HEK293 (cell line): ENCODE results near the gene FAM168B.

Source experiments
- CTCF ChIA-PET: fragments of 350-600 bp; formaldehyde crosslinking; extraction: SDS; loops from one replicate; lab custom pipeline; 2021; ENCODE audit warnings: antibody characterized with exemption; lab: Yijun Ruan, JAX
- POLR2A ChIA-PET: fragments of 300-600 bp; formaldehyde crosslinking; extraction: SDS; loops from one replicate; lab custom pipeline; 2020; ENCODE audit warnings: antibody characterized with exemption, inconsistent platforms; lab: Yijun Ruan, JAX
- H3K27ac ChIP-seq: fragments of 200-500 bp; sonication (Bioruptor generic); 2 replicates; pipeline ENCODE4 v1.5.1; 2014; ENCODE audit warnings: low read depth, low read length, control low read depth, inconsistent platforms; ENCODE audit errors: extremely low read depth
- H3K36me3 ChIP-seq, 2 experiments: fragments of 200-500 bp in 1 of 2; sonication (Bioruptor generic) in 1 of 2; 1 replicate in 1 of 2; 2 replicates in 1 of 2; pipeline ENCODE4 v1.5.1; 2014 to 2017; ENCODE audit warnings: inconsistent platforms in 2 of 2, low read length in 2 of 2; ENCODE audit not compliant: control insufficient read depth in 2 of 2, insufficient read depth in 1 of 2
- H3K4me1 ChIP-seq: fragments of 200-500 bp; sonication (Bioruptor generic); 2 replicates; pipeline ENCODE4 v1.5.1; 2014; ENCODE audit warnings: mild to moderate bottlenecking, low read length, inconsistent platforms; ENCODE audit not compliant: control insufficient read depth, insufficient read depth
- H3K4me3 ChIP-seq: 2 replicates; pipeline ENCODE4 v1.5.1; 2011; ENCODE audit warnings: low read depth, mild to moderate bottlenecking, control low read depth, low read length, moderate library complexity
- H3K9me3 ChIP-seq: fragments of 200-500 bp; sonication (Bioruptor generic); 2 replicates; pipeline ENCODE4 v1.5.1; 2014; ENCODE audit warnings: low read depth, low read length, inconsistent platforms; ENCODE audit not compliant: control insufficient read depth, insufficient read depth
- ELK4 ChIP-seq: IDR thresholded peaks from 2 replicates; pipeline ENCODE4 v1.6.1; 2011; ENCODE audit warnings: mild to moderate bottlenecking, low read depth, low read length, borderline replicate concordance
- HOXD13 ChIP-seq: sonication (generic); formaldehyde crosslinking; IDR thresholded peaks from 2 replicates; pipeline ENCODE4 v1.8.0; 2022; ENCODE audit warnings: missing genetic modification reagents, borderline replicate concordance
- PATZ1 ChIP-seq: fragments of 450-650 bp; formaldehyde crosslinking; IDR thresholded peaks from 2 replicates; pipeline ENCODE4 v1.5.1; 2016; ENCODE audit warnings: missing biosample characterization, missing genetic modification characterization
- PRDM1 ChIP-seq: fragments of 450-650 bp; formaldehyde crosslinking; IDR thresholded peaks from 2 replicates; pipeline ENCODE4; 2016; ENCODE audit warnings: missing biosample characterization, missing genetic modification characterization
- PRDM6 ChIP-seq: fragments of 450-650 bp; formaldehyde crosslinking; IDR thresholded peaks from 2 replicates; pipeline ENCODE4 v1.5.1; 2017; ENCODE audit warnings: missing biosample characterization, missing genetic modification characterization
- SP2 ChIP-seq: fragments of 450-650 bp; formaldehyde crosslinking; IDR thresholded peaks from 2 replicates; pipeline ENCODE4 v1.5.1; 2016; ENCODE audit warnings: missing biosample characterization, missing genetic modification characterization
- SP7 ChIP-seq: fragments of 450-650 bp; formaldehyde crosslinking; IDR thresholded peaks from 2 replicates; pipeline ENCODE4 v1.5.1; 2016; ENCODE audit warnings: missing biosample characterization, missing genetic modification characterization
- ZBTB10 ChIP-seq: fragments of 450-650 bp; formaldehyde crosslinking; IDR thresholded peaks from 2 replicates; pipeline ENCODE4 v1.5.1; 2016; ENCODE audit warnings: missing biosample characterization, missing genetic modification characterization
- ZBTB20 ChIP-seq: fragments of 450-650 bp; formaldehyde crosslinking; IDR thresholded peaks from 2 replicates; pipeline ENCODE4 v1.5.1; 2016; ENCODE audit warnings: missing biosample characterization, missing genetic modification characterization
- ZNF10 ChIP-seq: fragments of 450-650 bp; formaldehyde crosslinking; IDR thresholded peaks from 2 replicates; pipeline ENCODE4 v1.5.1; 2017; ENCODE audit warnings: missing biosample characterization, missing genetic modification characterization
- ZNF175 ChIP-seq: fragments of 450-650 bp; formaldehyde crosslinking; IDR thresholded peaks from 2 replicates; pipeline ENCODE4 v1.5.1; 2016; ENCODE audit warnings: missing biosample characterization, missing genetic modification characterization
- ZNF223 ChIP-seq: fragments of 450-650 bp; formaldehyde crosslinking; IDR thresholded peaks from 2 replicates; pipeline ENCODE4 v1.5.1; 2016; ENCODE audit warnings: missing biosample characterization, missing genetic modification characterization
- ZNF266 ChIP-seq: fragments of 450-650 bp; formaldehyde crosslinking; IDR thresholded peaks from 2 replicates; pipeline ENCODE4 v1.5.1; 2016; ENCODE audit warnings: missing biosample characterization, missing genetic modification characterization, low read depth
- ZNF324 ChIP-seq: fragments of 450-650 bp; formaldehyde crosslinking; IDR thresholded peaks from 2 replicates; pipeline ENCODE4 v1.5.1; 2016; ENCODE audit warnings: missing biosample characterization, missing genetic modification characterization
- ZNF362 ChIP-seq: fragments of 450-650 bp; formaldehyde crosslinking; IDR thresholded peaks from 2 replicates; pipeline ENCODE4 v1.5.1; 2016; ENCODE audit warnings: missing biosample characterization, missing genetic modification characterization
- ZNF366 ChIP-seq: fragments of 450-650 bp; formaldehyde crosslinking; conservative IDR thresholded peaks from 2 replicates; pipeline ENCODE4 v1.5.1; 2016; ENCODE audit warnings: missing biosample characterization, missing genetic modification characterization
- ZNF514 ChIP-seq: fragments of 450-650 bp; formaldehyde crosslinking; IDR thresholded peaks from 2 replicates; pipeline ENCODE4 v1.5.1; 2016; ENCODE audit warnings: missing biosample characterization, missing genetic modification characterization
- ZNF518A ChIP-seq: fragments of 450-650 bp; formaldehyde crosslinking; conservative IDR thresholded peaks from 2 replicates; pipeline ENCODE4 v1.5.1; 2016; ENCODE audit warnings: low read depth, missing biosample characterization, missing genetic modification characterization
- ZNF521 ChIP-seq: fragments of 450-650 bp; formaldehyde crosslinking; IDR thresholded peaks from 2 replicates; pipeline ENCODE4 v1.5.1; 2017; ENCODE audit warnings: missing biosample characterization, mild to moderate bottlenecking, missing genetic modification characterization
- ZNF555 ChIP-seq: fragments of 450-650 bp; formaldehyde crosslinking; conservative IDR thresholded peaks from 2 replicates; pipeline ENCODE4 v1.5.1; 2017; ENCODE audit warnings: missing biosample characterization, mild to moderate bottlenecking, missing genetic modification characterization, inconsistent platforms
- ZNF596 ChIP-seq: fragments of 450-650 bp; IDR thresholded peaks from 2 replicates; pipeline ENCODE4 v1.5.0; 2018; ENCODE audit warnings: missing biosample characterization, mild to moderate bottlenecking, missing genetic modification characterization, moderate library complexity
- ZNF600 ChIP-seq: fragments of 450-650 bp; formaldehyde crosslinking; IDR thresholded peaks from 2 replicates; pipeline ENCODE4 v1.5.1; 2016; ENCODE audit warnings: missing biosample characterization, missing genetic modification characterization
- ZNF654 ChIP-seq: fragments of 450-650 bp; formaldehyde crosslinking; IDR thresholded peaks from 2 replicates; pipeline ENCODE4 v1.5.1; 2016; ENCODE audit warnings: low read depth, missing biosample characterization, missing genetic modification characterization
- ZNF843 ChIP-seq: fragments of 450-650 bp; formaldehyde crosslinking; IDR thresholded peaks from 2 replicates; pipeline ENCODE4 v1.5.1; 2016; ENCODE audit warnings: missing biosample characterization, missing genetic modification characterization
- ZSCAN30 ChIP-seq: fragments of 450-650 bp; IDR thresholded peaks from 2 replicates; pipeline ENCODE4 v1.5.1; 2018; ENCODE audit warnings: missing biosample characterization, mild to moderate bottlenecking, missing genetic modification characterization, moderate library complexity

Gene FAM168B

GRCh38 chr2:131142849-131143248 lies 49.6 kb upstream of the FAM168B start (continued):
- TF ChIP-seq ZNF518A (tag by site-specific recombination) = no peak
- no peak for TF ChIP-seq PATZ1
- no peak for TF ChIP-seq ZNF843 (tag by site-specific recombination)
- TF ChIP-seq HOXD13 (CRISPR knock-in tag) = no peak
- TF ChIP-seq PRDM6 (tag by site-specific recombination) = no peak
- no peak for TF ChIP-seq ZBTB10 (tag by site-specific recombination)
- no peak for TF ChIP-seq ZNF266 (tag by site-specific recombination)
- TF ChIP-seq ZNF514 (tag by site-specific recombination) = no peak
- no peak for TF ChIP-seq ZNF175 (tag by site-specific recombination)
- no peak for TF ChIP-seq PRDM1 (tag by site-specific recombination)
- TF ChIP-seq ZNF596 (tag by site-specific recombination) = no peak
- TF ChIP-seq ZNF223 = no peak

GRCh38 chr2:131140581-131140980 lies 47.3 kb upstream of the FAM168B start:
- H3K9me3 ChIP-seq = no peaks in the 10 kb centered on the region
- ChIA-PET POLR2A (no interaction called here), CTCF (interaction anchor here (0.6 kb wide), 1 partner anchor 557 kb away, joined by 3 read pairs; no protein-coding TSS in a partner anchor)
- H3K36me3 ChIP-seq = peaks cover 19 to 75% of the 10 kb centered on the region in 2 experiments
- H3K27ac ChIP-seq = no peak overlapping the region
- no peak overlapping the region for H3K4me3 ChIP-seq
- no peaks in the 10 kb centered on the region for H3K4me1 ChIP-seq
- TF ChIP-seq ZSCAN30 = no peak
- no peak for TF ChIP-seq ZNF654 (tag by site-specific recombination)
- no peak for TF ChIP-seq ZNF324
- no peak for TF ChIP-seq ZNF600 (tag by site-specific recombination)
- no peak for TF ChIP-seq ELK4
- TF ChIP-seq ZNF521 (tag by site-specific recombination) = no peak
- no peak for TF ChIP-seq ZNF843 (tag by site-specific recombination)
- TF ChIP-seq SP7 = no peak
- TF ChIP-seq ZNF366 (tag by site-specific recombination) = no peak
- TF ChIP-seq ZNF362 (tag by site-specific recombination) = no peak
- TF ChIP-seq ZBTB20 = no peak
- TF ChIP-seq SP2 (tag by site-specific recombination) = no peak
- TF ChIP-seq ZNF555 (tag by site-specific recombination) = no peak
- TF ChIP-seq ZNF10 (tag by site-specific recombination) = no peak
